Prostate gland (tissue), 2 donors: ENCODE data around the gene HS3ST3A1.

Source experiments
- CTCF ChIP-seq, 4 experiments: fragments of 200-600 bp in 2 of 4; fragments of 450-650 bp in 2 of 4; sonication (generic) in 2 of 4; IDR thresholded peaks; 1 replicate in 3 of 4; 2 replicates in 1 of 4; pipeline ENCODE4 v1.5.1; 2016 to 2019; ENCODE audit warnings: antibody characterized with exemption in 4 of 4, mild to moderate bottlenecking in 2 of 4, moderate library complexity in 2 of 4
- POLR2A ChIP-seq: fragments of 450-650 bp; IDR thresholded peaks from one replicate; pipeline ENCODE4 v1.6.1; 2016; ENCODE audit warnings: antibody characterized with exemption, mild to moderate bottlenecking
- POLR2AphosphoS5 ChIP-seq: sonication (generic); formaldehyde crosslinking; IDR thresholded peaks from one replicate; pipeline ENCODE4 v1.6.1; 2017; ENCODE audit warnings: antibody characterized with exemption

DNA sequence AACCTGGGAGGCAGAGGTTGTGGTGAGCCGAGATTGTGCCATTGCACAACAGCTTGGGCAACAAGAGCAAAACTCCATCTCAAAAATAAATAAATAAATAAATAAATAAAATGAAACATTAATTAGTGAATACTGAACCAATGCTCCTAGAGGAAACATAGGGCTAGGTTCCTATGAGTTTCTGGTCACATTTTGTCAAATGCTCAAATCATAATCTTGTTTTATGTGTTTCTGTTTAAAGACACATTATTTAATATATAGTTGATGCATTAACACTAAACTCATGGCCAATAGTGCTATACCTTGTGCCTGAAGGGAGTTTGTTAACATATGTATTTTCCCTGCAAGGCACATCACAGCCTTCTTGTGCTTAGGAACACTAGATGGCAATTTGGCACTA is 66.8 kb downstream of the HS3ST3A1 start:
- TF ChIP-seq CTCF (IDR thresholded peaks at IDR 0.05) (no peak), POLR2AphosphoS5 (no peak), POLR2A (no peak)
